Measurements from ENCODE around the gene BATF3.

The BATF3 gene

GRCh38 chr1:212649020-212649419, 50.6 kb downstream of the BATF3 start:
- no peak overlapping the region for H3K4me3 ChIP-seq (replicated peaks; ENCODE audit: low read depth, low read length)
- DNase-seq (ENCODE audit: extremely low read depth, low read depth) = no peak
- TF ChIP-seq, protein P1, sequence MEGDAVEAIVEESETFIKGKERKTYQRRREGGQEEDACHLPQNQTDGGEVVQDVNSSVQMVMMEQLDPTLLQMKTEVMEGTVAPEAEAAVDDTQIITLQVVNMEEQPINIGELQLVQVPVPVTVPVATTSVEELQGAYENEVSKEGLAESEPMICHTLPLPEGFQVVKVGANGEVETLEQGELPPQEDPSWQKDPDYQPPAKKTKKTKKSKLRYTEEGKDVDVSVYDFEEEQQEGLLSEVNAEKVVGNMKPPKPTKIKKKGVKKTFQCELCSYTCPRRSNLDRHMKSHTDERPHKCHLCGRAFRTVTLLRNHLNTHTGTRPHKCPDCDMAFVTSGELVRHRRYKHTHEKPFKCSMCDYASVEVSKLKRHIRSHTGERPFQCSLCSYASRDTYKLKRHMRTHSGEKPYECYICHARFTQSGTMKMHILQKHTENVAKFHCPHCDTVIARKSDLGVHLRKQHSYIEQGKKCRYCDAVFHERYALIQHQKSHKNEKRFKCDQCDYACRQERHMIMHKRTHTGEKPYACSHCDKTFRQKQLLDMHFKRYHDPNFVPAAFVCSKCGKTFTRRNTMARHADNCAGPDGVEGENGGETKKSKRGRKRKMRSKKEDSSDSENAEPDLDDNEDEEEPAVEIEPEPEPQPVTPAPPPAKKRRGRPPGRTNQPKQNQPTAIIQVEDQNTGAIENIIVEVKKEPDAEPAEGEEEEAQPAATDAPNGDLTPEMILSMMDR (IDR thresholded peaks at IDR 0.05; ENCODE audit: low read depth, low read length, missing control alignments) = no peak

GRCh38 chr1:212648431-212648830, 51.2 kb downstream of the BATF3 start:
- H3K4me3 ChIP-seq (replicated peaks; ENCODE audit: low read depth, low read length) = no peak overlapping the region
- DNase-seq (ENCODE audit: extremely low read depth, low read depth) = no peak
- TF ChIP-seq, protein P1 (IDR thresholded peaks at IDR 0.05; ENCODE audit: low read depth, low read length, missing control alignments) = no peak

GRCh38 chr1:212647004-212647403, 52.6 kb downstream of the BATF3 start:
- no peak for DNase-seq (ENCODE audit: extremely low read depth, low read depth)
- H3K4me3 ChIP-seq (replicated peaks; ENCODE audit: low read depth, low read length) = no peak overlapping the region
- TF ChIP-seq, protein P1 (IDR thresholded peaks at IDR 0.05; ENCODE audit: low read depth, low read length, missing control alignments) = no peak

DNA sequence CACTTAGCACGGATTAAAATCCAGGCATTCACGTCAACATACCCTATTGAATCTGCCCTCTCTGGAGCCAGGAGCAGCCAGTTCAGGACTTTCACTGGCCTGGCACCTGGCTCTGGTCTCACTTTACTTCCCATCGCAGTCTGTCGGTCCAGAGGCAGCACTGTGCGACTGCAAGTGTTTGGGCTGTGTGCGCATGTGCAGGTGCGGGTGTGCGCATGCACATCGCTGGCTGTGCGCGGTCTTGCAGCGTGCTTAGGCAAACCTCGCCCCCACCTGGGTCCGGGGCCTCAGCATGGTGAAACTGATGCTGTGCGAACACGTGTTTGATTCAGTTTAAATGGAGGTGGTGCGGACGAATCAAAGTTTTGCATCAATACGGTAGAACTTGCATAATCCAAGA, 53.1 kb downstream of the BATF3 start:
- H3K4me3 ChIP-seq (replicated peaks; ENCODE audit: low read depth, low read length) = no peak overlapping the region
- TF ChIP-seq, protein P1 (IDR thresholded peaks at IDR 0.05; ENCODE audit: low read depth, low read length, missing control alignments) = no peak
- DNase-seq (ENCODE audit: extremely low read depth, low read depth) = no peak

GRCh38 chr1:212645546-212646543, 53.8 kb downstream of the BATF3 start:
- no peak for DNase-seq (ENCODE audit: extremely low read depth, low read depth)
- no peak overlapping the region for H3K4me3 ChIP-seq (replicated peaks; ENCODE audit: low read depth, low read length)
- TF ChIP-seq, protein P1 (IDR thresholded peaks at IDR 0.05; ENCODE audit: low read depth, low read length, missing control alignments) = no peak

DNA sequence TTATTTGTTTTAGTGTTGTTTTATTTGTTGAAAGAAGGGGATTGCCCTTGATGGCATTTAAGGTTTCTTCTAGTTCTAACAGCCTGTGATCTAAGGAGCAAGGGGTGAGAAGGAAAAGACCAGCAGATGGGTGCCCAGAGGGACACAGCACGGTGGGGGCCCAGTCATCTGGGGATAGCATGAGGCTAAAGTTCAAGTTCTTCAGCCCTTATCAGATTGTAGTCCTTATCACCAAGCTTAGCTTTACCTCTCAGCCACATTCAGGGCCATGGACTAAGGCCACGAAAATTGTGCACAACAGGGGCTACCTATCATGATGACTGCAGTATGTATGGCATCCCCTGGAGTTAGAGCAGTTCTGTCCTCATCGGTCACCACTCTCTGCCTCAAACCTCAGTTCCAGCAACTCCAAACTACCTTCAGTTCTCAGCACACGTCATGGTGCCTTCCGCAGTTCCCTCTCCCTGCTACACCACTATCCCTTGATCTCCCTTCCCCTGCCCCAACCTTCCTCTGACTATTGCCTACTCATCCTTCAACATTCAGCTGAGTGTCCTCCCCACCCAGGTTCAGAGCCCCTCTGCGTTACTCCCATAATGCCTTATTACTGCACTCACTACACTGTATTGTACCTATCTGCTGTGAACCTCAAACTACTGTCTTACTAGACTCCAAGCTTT, 54.6 kb downstream of the BATF3 start:
- TF ChIP-seq, protein P1 (IDR thresholded peaks at IDR 0.05; ENCODE audit: low read depth, low read length, missing control alignments) = no peak
- no peak for DNase-seq (ENCODE audit: extremely low read depth, low read depth)

More for the DNA sequence above, 54.6 kb downstream of the BATF3 start:
- H3K4me3 ChIP-seq (replicated peaks; ENCODE audit: low read depth, low read length) = no peak overlapping the region

All from HFF-Myc (cell line).